Measurements from ENCODE around the gene DMRT3.

The DMRT3 gene

DNA sequence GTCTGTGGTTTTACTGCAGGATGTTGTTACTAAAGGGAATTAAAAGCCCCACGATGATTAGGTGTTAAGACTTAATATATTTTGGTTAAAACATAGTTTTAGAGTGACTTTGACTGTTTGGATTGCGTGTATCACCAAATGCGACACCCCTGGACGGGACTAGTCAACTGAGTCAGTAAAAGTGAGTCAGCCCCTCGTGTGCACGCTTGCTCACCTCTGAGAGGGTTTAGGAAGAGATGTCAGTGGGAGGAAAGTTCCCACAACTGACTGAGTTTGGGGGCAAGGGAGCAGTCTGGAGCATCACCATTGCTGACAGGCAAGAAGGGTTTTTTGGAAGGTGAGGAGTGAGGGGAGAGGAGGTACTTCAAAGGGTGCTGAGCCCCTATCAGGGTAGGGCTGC, 14.4 kb upstream of the DMRT3 start:
- TF ChIP-seq TAF1 (IDR thresholded peaks at IDR 0.05; ENCODE audit: borderline replicate concordance, insufficient read depth, low read length) (no peak), FOXP2 (optimal IDR thresholded peaks at IDR 0.05; ENCODE audit: borderline replicate concordance, extremely low read depth, extremely low read length, insufficient read depth) (no peak), POLR2AphosphoS5 (IDR thresholded peaks at IDR 0.05; ENCODE audit: low read depth, low read length) (no peak)
- TF ChIP-seq, protein P1, sequence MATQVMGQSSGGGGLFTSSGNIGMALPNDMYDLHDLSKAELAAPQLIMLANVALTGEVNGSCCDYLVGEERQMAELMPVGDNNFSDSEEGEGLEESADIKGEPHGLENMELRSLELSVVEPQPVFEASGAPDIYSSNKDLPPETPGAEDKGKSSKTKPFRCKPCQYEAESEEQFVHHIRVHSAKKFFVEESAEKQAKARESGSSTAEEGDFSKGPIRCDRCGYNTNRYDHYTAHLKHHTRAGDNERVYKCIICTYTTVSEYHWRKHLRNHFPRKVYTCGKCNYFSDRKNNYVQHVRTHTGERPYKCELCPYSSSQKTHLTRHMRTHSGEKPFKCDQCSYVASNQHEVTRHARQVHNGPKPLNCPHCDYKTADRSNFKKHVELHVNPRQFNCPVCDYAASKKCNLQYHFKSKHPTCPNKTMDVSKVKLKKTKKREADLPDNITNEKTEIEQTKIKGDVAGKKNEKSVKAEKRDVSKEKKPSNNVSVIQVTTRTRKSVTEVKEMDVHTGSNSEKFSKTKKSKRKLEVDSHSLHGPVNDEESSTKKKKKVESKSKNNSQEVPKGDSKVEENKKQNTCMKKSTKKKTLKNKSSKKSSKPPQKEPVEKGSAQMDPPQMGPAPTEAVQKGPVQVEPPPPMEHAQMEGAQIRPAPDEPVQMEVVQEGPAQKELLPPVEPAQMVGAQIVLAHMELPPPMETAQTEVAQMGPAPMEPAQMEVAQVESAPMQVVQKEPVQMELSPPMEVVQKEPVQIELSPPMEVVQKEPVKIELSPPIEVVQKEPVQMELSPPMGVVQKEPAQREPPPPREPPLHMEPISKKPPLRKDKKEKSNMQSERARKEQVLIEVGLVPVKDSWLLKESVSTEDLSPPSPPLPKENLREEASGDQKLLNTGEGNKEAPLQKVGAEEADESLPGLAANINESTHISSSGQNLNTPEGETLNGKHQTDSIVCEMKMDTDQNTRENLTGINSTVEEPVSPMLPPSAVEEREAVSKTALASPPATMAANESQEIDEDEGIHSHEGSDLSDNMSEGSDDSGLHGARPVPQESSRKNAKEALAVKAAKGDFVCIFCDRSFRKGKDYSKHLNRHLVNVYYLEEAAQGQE (IDR thresholded peaks at IDR 0.05; ENCODE audit: insufficient read depth in 1 of 2, low read depth in 2 of 2, low read length in 2 of 2), result no peak

DNA sequence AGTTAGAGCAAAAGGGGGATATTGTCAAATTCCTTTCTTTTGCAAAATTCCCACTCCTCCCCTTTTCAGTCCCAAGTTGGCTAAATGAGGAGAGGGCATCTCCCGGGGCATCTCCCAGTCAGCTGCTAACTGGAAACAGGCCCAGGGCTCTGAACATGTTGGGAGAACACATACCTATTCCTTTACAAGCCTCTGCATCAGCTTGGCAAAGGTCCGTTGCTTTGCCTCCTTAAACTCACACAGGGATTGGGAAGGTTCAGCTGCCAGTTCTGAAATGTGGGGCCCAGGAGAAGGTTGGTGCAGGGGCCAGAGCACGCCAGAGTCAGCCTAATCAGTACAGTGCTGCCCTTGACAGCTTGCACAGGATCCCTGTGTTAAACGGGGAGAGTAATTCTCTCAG, 11.0 kb upstream of the DMRT3 start:
- TF ChIP-seq TAF1 (IDR thresholded peaks at IDR 0.05; ENCODE audit: borderline replicate concordance, insufficient read depth, low read length) (no peak), POLR2AphosphoS5 (IDR thresholded peaks at IDR 0.05; ENCODE audit: low read depth, low read length) (no peak), FOXP2 (optimal IDR thresholded peaks at IDR 0.05; ENCODE audit: borderline replicate concordance, extremely low read depth, extremely low read length, insufficient read depth) (no peak), SIN3A (IDR thresholded peaks at IDR 0.05; ENCODE audit: borderline replicate concordance, insufficient read depth, low read length) (no peak)
- TF ChIP-seq, protein P1 (IDR thresholded peaks at IDR 0.05; ENCODE audit: insufficient read depth in 1 of 2, low read depth in 2 of 2, low read length in 2 of 2), result no peak

DNA sequence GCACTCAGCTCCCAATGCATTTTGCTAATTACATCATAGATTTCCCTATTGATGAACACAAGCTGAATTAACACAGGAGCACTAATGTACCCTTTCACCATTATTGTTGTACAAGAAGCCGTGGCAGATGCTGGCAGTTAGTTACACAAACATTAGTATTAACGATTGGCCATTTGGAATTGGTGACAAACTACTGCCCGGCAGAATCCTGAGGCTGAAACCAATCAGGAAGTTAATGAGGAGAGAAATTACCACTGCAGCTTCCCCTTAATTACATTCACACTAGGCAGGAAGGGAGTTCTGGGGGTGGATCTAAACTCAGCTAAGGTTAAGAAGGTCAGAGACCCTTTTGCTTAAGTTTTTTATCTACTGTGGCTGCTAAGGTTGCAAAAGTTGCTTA, 9.6 kb upstream of the DMRT3 start:
- TF ChIP-seq, protein P1 (IDR thresholded peaks at IDR 0.05; ENCODE audit: insufficient read depth in 1 of 2, low read depth in 2 of 2, low read length in 2 of 2), result no peak
- TF ChIP-seq TAF1 (IDR thresholded peaks at IDR 0.05; ENCODE audit: borderline replicate concordance, insufficient read depth, low read length) (no peak), FOXP2 (optimal IDR thresholded peaks at IDR 0.05; ENCODE audit: borderline replicate concordance, extremely low read depth, extremely low read length, insufficient read depth) (no peak), SIN3A (IDR thresholded peaks at IDR 0.05; ENCODE audit: borderline replicate concordance, insufficient read depth, low read length) (no peak), POLR2AphosphoS5 (IDR thresholded peaks at IDR 0.05; ENCODE audit: low read depth, low read length) (no peak)

DNA sequence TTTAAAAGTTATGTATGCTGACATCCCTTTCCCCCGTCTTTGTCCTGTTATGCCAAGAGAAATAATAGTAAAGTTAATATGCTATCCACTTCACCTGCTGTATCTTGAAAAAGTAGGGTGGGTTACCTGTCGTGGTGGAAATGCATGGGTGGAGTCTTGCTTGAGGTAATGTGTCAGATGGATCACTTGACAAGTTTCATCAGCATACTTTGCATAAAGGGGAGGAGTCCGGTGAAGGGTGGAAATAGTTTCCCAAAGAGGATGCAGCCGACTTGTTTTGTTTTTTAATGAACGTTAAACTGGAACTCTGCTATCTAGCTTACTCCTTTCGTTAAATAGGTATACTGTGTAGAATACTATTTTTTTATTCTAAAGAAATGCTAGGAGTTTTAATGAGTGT, 9.0 kb upstream of the DMRT3 start:
- TF ChIP-seq, protein P1 (IDR thresholded peaks at IDR 0.05; ENCODE audit: insufficient read depth in 1 of 2, low read depth in 2 of 2, low read length in 2 of 2), result no peak
- TF ChIP-seq SIN3A (IDR thresholded peaks at IDR 0.05; ENCODE audit: borderline replicate concordance, insufficient read depth, low read length) (no peak), TAF1 (IDR thresholded peaks at IDR 0.05; ENCODE audit: borderline replicate concordance, insufficient read depth, low read length) (no peak), POLR2AphosphoS5 (IDR thresholded peaks at IDR 0.05; ENCODE audit: low read depth, low read length) (no peak), FOXP2 (optimal IDR thresholded peaks at IDR 0.05; ENCODE audit: borderline replicate concordance, extremely low read depth, extremely low read length, insufficient read depth) (no peak)
